BE2C (cell line): ENCODE data around the gene CERK.

Experiments used
- DNase-seq: peaks from one replicate; pipeline ENCODE4 v3.0.0-alpha.2; 2020
- H3K27me3 ChIP-seq: fragments of 250-450 bp; sonication (Bioruptor Pico); 2 replicates; pipeline ENCODE4 v1.5.1; 2020; ENCODE audit warnings: mild to moderate bottlenecking
- H3K36me3 ChIP-seq: fragments of 250-450 bp; sonication (Bioruptor Pico); 2 replicates; pipeline ENCODE4 v1.5.1; 2020; ENCODE audit warnings: mild to moderate bottlenecking
- H3K4me1 ChIP-seq: fragments of 250-450 bp; sonication (Bioruptor Pico); 2 replicates; pipeline ENCODE4 v1.5.1; 2020
- H3K4me3 ChIP-seq: 2 replicates; pipeline ENCODE4 v1.5.1; 2011; ENCODE audit warnings: low read depth, low read length
- H3K9me3 ChIP-seq: fragments of 250-450 bp; sonication (Bioruptor Pico); 2 replicates; pipeline ENCODE4 v1.5.1; 2020
- TF ChIP-seq, protein P1 (sequence below): IDR thresholded peaks from 2 replicates; pipeline ENCODE4 v1.5.1; 2012; ENCODE audit warnings: mild to moderate bottlenecking, low read depth, low read length

The CERK gene

GRCh38 chr22:46690146-46690545, 47.9 kb downstream of the CERK start:
- H3K4me1 ChIP-seq = peaks cover 9% of the 10 kb centered on the region
- H3K9me3 ChIP-seq = no peaks in the 10 kb centered on the region
- H3K36me3 ChIP-seq = peaks cover 84% of the 10 kb centered on the region
- no peak overlapping the region for H3K4me3 ChIP-seq
- TF ChIP-seq, protein P1, sequence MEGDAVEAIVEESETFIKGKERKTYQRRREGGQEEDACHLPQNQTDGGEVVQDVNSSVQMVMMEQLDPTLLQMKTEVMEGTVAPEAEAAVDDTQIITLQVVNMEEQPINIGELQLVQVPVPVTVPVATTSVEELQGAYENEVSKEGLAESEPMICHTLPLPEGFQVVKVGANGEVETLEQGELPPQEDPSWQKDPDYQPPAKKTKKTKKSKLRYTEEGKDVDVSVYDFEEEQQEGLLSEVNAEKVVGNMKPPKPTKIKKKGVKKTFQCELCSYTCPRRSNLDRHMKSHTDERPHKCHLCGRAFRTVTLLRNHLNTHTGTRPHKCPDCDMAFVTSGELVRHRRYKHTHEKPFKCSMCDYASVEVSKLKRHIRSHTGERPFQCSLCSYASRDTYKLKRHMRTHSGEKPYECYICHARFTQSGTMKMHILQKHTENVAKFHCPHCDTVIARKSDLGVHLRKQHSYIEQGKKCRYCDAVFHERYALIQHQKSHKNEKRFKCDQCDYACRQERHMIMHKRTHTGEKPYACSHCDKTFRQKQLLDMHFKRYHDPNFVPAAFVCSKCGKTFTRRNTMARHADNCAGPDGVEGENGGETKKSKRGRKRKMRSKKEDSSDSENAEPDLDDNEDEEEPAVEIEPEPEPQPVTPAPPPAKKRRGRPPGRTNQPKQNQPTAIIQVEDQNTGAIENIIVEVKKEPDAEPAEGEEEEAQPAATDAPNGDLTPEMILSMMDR = no peak
- H3K27me3 ChIP-seq = no peaks in the 10 kb centered on the region
- DNase-seq = no peak

- TF ChIP-seq, protein P1 = no peak
- H3K27me3 ChIP-seq = no peaks in the 10 kb centered on the region
- H3K4me1 ChIP-seq = peaks cover 21% of the 10 kb centered on the region
- peaks cover 79% of the 10 kb centered on the region for H3K36me3 ChIP-seq
- DNase-seq = no peak
- no peak overlapping the region for H3K4me3 ChIP-seq
- no peaks in the 10 kb centered on the region for H3K9me3 ChIP-seq
Measured at GRCh38 chr22:46688949-46689348, 49.1 kb downstream of the CERK start.

GRCh38 chr22:46687460-46687859, 50.6 kb downstream of the CERK start:
- Histone ChIP-seq H3K4me3 (no peak overlapping the region), H3K36me3 (peaks cover 76% of the 10 kb centered on the region), H3K9me3 (no peaks in the 10 kb centered on the region), H3K27me3 (no peaks in the 10 kb centered on the region), H3K4me1 (peaks cover 24% of the 10 kb centered on the region)
- no peak for DNase-seq
- TF ChIP-seq, protein P1 = no peak

GRCh38 chr22:46687048-46687444, 51.0 kb downstream of the CERK start:
- peaks cover 79% of the 10 kb centered on the region for H3K36me3 ChIP-seq

GRCh38 chr22:46686221-46687047, 51.6 kb downstream of the CERK start:
- no peaks in the 10 kb centered on the region for H3K27me3 ChIP-seq
- peaks cover 75% of the 10 kb centered on the region for H3K36me3 ChIP-seq

More at GRCh38 chr22:46687048-46687444, 51.0 kb downstream of the CERK start:
- Histone ChIP-seq H3K9me3 (no peaks in the 10 kb centered on the region), H3K4me3 (no peak overlapping the region), H3K27me3 (no peaks in the 10 kb centered on the region), H3K4me1 (peaks cover 24% of the 10 kb centered on the region)
- DNase-seq = no peak
- TF ChIP-seq, protein P1 = no peak

More at GRCh38 chr22:46686221-46687047, 51.6 kb downstream of the CERK start:
- TF ChIP-seq, protein P1 = no peak
- Histone ChIP-seq H3K9me3 (no peaks in the 10 kb centered on the region), H3K4me1 (peaks cover 24% of the 10 kb centered on the region), H3K4me3 (no peak overlapping the region)
- no peak for DNase-seq
